UCSD-AML1 (cell line): ENCODE results near the gene ASF1B.
"Not testable (repeated sequence)": the region's sequence is repeated elsewhere in the genome, so short reads cannot be mapped to it uniquely, and the experiment has no call there.

ENCODE experiments used
- DNase-seq: peaks from one replicate; lab custom pipeline; 2025; ENCODE audit not compliant: unreplicated experiment; lab: John Stamatoyannopoulos, UW

The ASF1B gene

DNA sequence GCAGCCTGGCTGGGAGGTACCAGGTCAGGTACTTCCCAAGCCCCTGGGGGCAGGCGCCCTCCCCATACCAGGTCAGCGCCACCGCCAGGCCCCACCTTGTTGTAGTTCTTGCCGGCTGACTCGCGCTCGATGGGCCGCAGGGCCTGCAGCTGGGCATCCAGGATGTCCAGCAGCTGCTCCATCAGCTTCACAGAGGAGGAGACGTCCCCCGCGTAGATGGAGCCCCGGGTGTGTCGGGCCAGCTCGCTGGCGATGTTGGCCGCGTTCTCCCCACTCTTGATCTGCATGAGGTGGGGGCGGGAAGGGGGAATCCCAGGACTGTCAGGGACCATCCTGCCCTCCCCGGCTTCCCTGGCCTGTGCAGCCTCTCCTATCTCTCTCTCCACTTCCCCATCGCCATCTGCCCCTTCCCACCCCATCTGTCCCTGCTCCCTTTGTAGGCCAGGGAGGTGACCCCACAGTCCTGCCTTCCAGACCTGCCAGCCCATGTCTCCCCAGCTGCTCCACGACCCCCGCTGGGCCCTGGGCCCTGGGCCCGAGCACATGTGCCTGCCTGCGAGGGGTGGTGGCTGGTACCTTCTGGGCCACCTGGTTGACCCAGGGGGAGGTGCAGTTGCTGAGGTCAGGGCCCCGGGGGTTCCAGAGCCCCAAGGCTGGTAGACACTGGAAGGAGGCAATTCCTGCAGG, 23.8 kb upstream of the ASF1B start:
- no peak for DNase-seq

DNA sequence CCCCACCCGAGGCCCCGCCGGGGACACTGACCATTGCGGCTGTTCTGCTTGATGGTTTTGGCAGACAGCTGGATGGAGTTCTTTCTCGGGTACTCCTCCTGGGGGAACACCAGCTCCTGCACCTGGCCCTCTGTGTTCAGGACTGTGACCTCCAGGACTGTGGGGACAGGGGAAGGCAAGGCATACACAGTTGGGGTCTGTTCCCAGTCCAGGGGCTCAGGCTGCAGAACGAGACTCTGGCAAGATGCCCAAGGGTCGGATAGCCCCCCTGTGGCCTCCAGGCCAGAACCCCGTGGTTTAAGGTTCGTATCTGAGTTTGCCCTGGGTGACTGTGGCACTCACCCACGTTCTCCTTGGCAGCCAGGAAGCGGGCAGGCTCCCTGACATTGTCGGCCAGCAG, 22.7 kb upstream of the ASF1B start:
- no peak for DNase-seq

DNA sequence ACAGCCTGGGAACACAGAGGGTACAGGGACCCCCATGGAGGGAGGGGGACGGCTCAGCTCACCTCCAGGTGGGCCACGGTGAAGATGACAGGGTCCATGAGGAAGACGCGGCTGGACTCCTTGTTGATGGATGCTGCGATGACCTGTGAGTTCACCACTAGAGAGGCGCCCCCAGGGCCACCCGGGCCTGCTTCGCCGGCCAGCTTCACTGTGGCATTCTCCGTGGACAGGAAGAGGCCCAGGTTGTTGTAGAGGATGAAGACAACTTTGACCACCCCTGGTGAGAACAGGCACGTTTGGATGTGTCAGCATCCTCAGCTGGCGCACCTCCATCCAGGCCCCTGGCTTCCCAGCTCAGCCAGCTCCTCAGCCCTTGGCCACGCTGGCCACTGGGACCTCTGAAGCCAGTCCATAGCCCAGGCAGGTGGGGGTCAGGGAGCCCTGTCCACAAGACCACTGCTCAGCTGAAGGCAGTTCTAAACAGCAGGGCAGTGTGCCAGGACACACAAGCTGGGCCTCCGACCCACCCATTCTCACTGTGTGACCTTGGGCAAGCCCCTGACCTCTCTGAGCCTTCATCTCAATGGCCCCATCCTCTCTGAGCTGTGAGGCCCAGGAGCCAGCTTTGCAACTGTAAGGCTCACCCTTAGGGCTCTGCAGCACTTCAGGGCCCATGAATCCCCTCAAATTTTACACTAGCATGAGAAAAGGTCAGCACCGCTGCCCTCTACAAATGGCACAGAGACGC, 22.1 kb upstream of the ASF1B start:
- DNase-seq: no peak

DNA sequence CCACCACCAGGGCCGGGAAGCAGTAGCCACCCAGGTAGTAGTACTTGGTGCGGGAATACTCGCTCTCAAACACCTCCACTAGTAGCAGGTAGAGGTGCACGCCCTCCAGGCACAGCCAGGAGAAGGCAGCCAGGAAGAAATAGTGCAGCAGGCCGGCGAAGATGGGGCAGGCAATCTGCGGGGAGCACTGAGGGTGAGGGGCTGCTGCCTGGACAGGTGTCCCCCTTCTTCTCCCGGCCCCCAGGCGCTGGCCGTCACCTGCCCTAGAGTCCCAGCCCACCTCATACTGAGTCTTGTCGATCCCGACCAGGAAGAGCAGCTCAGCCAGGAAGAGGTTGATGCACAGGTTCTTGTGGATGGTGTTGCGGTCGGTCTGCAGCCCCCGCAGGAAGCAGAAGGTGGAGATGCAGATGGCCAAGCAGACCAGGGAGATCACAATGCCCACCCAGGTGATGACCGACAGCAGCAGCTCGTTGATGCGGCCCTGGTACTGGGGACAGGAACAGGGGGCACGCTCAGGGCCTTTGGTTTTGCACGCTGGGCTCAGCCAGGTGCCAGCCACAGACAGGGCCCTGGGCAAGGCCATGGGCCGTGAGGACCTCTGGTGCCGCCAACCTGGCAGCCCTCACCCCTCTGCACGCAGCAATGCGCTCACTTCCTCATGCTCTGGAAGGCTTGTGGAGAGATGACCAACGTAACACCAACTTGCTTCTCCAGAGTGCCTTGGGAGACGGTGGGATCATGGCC, 20.8 kb upstream of the ASF1B start:
- no peak for DNase-seq

DNA sequence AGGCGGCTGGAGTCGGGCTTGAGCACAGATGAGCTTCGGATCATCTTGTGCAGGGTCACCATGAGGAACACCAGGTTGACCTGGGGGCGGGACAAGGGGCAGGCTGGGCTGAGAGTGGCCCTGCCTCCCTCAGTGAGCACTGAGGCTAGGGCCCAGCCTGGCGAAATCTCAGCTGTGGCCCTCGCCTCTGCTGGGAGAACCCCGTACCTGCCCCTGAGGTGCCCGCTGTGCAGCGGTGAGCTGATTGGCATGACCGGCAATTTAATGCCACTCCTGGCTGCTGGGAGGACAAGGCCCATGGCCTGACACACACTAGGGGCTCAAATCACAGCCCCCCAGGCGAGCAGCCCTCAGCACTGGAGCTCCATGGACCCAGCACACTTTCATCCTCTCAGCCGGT, 19.7 kb upstream of the ASF1B start:
- no peak for DNase-seq

DNA sequence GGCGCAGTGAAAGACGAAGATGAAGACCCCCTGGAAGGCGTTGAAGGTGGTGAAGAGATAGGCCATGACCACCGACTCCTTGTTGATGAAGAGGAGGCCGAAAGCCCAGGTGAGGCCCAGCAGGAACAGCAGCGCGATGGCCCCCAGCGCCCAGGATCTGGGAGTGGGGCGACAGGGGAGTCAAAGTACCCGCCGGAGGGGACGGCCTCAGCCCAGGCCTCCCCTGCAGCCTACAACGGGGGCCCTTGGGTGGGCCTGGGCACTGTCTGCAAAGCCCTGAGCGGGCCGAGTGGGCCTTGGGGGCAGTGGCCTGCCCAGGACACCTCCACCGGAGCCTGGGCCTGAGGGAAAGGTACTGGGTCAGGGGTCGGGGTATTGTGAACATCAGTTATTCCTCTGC, 19.0 kb upstream of the ASF1B start:
- no peak for DNase-seq

DNA sequence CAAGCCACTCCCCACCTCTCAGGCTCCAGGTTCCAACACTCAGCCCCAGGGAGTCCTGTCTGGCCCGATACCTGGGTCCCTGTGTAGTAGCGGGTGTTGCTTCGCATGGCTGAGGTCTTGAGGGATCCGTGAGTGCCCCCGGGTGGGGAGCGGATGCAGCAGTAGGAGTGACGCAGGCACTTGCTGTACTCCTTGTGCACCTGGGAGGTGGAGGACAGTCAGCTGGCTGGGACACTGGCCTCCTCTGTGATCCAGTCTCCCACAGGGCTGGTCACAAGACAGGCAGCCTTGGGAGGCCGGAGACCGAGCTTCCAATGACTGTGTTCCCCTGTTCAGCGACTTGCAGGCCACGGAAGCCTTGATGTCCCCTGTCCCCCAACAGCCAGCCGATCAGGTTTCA, 16.3 kb upstream of the ASF1B start:
- no peak for DNase-seq

DNA sequence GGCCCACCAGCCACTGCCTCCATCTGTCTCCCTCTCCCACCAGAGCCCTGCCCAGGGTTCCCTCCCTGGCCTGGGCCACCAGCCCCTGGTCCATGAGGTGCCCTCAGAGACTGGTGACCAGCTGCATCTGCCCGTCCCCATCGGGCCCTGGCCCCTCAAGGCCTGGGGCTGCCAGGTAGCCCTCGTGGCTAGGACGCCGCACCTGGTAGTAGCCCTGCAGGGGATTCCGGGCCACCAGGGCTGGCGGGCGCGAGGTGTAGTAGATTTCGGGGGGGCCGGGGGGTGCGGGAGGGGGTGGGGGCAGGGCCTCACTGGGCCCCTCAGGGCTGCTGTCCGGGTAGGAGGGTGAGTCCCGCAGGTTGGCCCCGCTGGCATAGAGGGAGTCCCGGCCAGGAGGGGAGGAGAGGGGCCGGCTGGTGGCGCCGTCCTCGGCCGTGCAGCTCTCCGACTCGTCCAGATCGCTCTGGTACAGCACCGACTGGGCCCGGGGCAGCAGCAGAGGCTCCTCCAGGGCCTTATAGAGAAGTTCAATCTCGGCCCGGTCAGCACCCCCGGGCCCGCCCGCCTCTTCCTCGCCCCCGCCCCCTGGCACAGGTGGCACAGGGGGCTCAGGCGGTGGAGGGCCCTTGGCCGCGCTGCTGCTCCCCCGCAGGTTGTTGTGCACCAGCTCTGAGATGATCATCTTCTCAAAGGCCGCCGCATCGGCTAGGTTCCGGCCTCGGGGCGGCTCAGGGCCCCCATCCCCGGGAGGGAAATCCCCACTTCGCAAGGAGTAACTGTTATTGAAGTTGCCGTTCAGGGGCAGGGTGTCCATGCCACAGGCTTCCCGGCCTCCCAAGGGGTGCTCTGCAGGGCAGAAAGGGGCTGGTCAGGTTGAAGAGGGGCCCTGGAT, 14.6 kb upstream of the ASF1B start:
- DNase-seq: no peak

DNA sequence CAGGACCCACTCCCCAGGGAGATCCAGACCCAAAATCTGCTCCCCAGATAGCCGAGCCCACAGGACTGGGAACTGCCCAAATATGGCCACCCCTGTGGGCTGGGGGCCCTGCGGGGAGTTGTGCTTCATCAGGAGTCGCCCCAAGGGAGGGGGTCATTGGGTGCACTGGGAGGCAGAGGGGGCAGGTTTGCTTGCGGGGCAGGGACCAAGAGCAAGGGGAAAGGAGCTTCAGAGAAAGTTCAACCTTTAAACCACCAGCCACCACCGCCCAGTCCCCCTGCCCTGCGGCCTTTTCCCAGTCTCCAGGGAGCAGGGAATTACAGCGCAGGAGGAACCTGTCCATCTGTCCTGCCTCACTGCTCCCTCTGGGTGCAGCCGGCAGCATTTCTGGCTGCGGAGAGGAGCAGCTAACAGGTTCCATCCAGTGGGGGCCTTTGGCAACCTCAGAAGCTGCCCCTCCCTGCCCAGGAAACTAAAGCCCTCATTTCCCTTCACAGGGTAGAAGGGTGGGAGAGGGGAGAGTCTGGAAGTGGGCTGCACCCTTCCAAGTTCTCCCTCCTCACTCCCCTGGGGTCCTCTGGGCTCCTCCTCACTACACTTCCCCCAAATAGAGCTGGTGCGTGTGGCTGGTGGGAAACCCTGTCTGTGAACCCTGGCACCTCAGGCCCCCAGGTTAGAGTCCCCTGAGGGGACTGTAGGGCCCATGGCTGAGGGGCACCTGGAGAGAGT, 13.8 kb upstream of the ASF1B start:
- DNase-seq: no peak

DNA sequence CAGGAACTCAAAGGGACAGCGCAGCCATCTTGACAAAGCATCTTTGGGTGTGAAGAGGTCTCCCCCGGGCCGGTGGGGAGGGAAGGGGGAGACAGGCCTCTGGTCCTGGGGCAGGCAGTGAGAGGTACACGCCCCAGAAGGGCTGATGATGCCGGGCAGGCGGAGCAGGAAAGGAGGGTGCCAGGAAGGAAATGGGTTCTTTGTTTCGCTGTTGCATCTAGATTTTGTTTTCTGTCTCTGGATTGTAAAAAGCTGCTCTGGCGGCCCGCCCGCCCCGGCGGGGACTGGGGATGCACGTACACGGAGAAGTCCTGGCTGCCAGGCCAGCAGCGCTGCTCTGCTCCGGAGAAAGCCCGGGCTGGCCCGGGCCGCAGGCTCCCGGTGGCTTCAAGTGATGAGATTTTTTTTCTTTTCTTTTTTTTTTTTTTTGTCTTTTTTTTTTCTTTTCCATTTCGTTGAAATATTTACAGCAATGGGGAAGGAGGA, 13.2 kb upstream of the ASF1B start:
- peak; percentile 47 for DNase-seq

DNA sequence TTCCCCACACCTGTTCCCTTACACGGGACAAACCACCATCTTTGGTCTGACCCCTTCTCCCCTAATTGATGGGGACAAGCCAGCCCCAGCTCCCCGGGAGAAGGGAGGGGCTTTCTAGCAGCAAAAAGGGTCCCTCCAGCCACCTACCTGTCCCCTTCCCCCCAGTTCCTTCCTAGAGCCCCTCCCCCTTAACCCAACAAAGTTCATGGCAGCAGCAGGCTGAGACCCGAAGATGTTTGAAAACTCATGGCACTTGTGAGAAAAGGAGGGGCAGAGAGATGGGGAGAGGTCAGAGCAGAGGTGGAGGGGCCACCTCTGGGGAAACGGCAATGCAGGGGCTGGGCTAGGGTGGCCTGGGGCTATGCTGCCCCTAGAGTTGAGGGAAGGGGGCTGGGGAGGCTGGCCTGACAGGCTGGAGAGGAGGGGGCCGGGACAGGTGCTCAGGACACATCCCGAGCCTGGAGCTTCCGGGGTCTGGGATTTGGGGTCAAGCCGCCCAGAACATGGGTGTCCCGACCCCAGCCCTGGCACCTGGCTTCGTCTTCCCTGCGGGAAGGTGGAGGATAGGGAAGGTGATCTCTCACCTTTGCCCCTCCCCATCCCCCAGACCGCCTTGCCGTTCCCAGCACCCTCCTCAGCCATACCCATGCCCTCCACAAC, 12.5 kb upstream of the ASF1B start:
- no peak for DNase-seq

DNA sequence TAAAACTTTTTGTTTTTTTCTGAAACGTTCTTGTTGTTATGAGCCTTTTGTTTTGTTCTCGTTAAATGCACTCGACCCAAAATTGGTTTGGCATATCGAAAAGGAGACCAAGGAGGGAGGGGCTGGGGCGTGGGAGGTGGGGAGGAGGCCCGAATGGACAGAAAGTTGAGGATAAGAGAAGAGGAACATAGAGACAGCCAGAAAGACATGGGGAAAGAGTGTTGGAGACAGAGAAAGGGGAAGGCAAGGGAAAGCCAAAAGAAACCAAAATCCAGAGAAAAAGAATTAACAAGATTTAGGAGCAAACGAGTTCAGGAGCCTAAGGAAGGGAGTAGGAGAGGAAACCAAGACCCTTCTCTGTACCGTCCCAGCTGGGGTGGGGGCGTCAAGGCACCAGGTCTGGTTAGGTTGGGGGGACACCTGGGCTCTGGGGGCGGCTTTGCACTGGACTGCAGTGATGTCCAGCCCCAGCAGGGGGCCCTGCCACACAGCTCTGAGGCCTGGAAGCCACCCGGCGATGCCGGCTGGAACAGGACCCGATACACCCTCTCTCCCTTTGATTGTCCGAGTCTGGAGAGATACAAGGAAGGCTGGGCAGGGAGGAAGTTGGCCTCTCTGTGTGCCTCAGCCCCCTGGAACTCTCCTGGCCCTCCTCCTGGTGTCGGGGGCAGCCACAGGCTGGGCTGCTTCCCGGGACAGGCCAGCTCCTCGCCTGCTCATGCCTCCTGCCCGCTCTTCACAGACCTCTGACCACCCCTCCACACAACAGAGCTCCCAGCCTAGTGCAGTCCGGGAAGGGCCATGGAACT, 11.6 kb upstream of the ASF1B start:
- peak; percentile 57 for DNase-seq

DNA sequence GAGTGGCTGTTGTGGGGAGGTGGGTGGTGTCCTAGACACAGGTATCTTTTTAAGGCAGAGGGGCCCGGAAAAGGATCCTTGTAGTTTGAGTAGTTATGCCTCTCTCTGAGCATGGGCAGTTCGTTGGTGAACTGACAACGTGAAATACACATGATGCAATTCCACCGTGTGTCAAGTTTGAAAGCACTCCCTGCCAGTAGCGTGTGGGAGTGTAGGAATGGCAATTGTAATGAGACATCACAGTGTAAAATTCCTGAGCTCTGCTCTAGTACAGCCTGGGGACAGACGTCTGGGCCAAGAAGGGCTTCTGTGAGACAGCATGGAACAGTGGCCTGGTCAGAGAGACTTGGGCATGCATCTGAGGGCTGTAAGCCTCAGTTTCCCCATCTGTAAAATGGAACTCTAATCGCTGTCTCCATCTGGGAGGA, 10.4 kb upstream of the ASF1B start:
- no peak for DNase-seq

DNA sequence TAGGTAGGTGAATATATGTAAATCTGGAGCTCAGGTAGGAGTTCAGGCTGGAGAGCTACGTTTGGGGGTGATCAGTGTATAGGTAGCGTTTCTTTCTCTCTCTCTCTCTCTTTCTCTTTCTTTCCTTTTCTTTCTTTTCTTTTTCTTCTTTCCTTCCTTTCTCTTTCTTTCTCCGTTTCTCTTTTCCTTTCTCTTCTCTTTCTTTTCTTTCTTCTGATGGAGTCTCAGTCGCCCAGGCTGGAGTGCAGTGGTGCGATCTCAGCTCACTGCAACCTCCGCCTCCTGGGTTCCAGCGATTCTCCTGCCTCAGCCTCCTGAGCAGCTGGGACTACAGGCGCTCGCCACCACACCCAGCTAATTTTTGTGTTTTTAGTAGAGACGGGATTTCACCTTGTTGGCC, 9.8 kb upstream of the ASF1B start:
- DNase-seq: not testable (repeated sequence)

DNA sequence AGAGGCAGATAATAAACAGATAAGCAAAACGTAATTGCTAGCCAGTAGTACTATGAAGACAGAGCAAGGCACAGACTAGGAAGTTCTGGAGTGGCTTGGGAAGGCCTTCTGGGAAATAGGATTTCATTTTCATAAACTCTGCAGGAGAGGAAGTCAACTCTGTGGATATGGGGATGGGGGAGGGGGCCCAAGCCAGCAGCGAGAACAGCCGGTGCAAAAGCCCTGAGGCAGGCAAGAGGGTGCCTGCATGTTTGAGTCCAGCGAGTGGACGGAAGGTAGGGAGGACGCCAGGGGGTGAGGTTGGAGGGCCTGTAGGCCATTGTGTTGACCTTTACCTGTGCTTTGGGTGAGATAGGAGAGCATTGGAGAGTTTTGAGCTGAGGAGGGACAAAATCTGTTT, 9.0 kb upstream of the ASF1B start:
- DNase-seq: no peak

DNA sequence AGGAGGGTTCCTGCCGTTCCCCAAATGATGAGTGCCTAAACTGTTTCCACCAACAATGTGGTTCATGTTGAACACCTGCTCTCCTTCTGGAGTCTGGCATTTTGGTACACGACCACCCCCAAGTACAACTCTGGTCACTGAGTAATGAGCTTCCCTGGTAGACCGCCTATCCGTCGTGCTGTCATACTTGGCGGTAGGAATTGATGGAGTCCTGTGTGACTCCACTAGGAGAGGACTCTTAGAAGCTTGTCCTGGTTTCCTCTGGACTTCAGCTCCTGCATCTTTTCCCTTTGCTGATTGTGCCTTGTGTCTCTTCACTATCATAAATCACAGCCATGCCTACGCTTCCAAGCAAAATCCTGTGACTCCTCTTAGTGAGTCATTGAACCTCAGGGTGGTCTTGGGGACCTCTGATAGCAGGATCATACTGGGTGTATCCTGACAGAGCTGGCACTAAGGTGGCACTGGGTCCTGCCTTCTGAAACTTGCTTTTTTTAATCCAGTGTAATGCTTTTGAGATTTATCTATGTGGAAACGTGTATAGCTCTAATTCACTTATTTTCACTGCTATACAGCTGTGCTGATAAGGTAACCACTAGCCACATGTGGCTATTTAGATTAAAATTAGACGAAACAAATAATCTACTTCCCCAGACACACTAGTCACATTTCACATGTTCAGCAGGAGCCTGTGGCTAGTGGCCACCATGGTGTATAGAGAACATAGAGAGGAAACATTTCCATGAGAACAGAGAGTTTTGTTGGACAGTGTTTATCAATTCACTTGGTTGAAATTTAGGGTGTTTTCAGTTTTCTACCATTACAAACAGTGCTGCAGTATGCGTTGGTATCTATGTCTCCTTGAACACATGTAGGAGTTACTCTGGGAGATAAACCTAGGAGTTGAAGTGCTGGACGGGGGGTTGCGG, 6.1 kb upstream of the ASF1B start:
- DNase-seq: no peak

DNA sequence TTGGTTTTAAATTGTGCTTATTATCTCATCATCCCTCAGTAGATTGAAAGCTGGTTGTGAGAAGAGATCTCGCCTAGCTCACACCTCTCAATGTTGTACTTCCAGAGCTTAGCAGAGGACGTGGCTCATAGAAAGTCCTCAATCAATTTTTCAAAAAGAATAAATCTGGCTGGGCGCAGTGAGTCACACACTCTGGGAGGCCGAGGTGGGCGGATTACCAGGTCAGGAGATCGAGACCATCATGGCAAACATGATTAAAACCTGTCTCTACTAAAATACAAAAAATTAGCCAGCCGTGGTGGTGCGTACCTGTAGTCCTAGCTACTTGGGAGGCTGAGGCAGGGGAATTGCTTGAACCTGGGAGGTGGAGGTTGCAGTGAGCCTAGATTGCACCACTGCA, 4.7 kb upstream of the ASF1B start:
- DNase-seq: no peak

DNA sequence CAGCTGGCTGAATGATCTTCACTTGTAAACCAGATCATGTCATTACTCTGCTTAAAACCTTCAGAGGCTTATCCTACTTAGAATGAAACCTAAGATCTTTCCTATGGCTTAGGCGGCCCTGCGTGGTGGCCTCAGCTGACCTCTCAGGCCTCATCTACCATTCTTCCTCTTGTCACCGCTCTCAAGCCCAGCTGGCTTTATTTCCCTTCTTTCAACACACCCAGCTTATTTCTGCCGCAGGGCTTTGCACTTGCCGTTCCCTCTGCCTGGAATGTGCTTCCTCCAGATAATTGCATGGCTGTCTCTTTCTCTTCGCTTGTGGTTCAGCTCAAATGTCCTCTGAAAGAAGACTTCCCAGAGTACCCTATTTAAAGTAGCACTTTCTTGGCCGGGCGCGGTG, 3.6 kb upstream of the ASF1B start:
- peak; percentile 65 for DNase-seq
